ENCODE results near the gene LAMA5. TPM values are rescaled to one million over a fixed set of nuclear protein-coding genes. Genes with fewer than 3 reads are reported as not detected.

The LAMA5 gene
- total RNA-seq, 1 donor from 2014 or later, result 55.8 TPM

DNA sequence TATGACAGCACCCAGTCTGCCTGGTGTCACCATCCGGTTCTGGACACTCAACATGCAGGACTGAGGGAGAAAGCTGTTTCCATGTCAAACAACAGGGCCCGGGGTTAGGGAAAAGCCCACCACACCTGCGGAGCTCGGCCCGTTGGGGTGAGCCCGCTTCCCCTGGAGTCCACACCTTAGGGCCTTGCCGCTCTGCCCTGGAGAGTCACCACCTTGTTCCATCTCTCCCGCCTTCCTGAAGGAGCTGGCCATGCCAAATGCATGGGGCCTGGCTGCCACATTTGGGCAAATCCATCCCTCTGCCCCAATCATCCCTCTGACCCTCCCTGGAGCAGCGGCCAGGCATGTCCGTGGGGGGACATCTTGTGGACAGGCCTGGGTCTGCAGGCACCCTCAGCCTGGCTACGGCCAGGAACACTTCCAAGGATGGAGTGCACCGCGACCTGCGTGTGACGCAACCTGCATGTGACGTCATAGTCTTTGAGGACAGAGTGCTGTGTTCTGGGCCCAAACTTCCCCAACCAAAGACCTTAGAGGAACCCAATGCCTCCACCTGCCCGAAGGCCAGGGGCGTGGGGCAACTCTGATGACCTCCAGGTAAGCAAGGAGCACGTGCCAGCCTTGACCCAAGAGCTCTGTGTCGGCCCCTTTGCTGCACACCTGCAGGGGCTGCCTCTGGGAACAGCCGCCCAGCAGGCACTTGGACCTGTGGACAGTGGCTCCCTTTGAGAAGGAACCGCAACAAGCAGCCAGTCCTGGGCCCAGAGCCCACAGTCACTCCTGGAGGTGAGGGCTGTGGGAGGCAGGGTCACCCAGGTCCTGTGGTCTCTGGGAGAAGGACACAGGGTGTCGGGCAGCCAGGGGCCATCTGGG lies 38.2 kb upstream of the LAMA5 start:
- peak; percentile 68 for DNase-seq

DNA sequence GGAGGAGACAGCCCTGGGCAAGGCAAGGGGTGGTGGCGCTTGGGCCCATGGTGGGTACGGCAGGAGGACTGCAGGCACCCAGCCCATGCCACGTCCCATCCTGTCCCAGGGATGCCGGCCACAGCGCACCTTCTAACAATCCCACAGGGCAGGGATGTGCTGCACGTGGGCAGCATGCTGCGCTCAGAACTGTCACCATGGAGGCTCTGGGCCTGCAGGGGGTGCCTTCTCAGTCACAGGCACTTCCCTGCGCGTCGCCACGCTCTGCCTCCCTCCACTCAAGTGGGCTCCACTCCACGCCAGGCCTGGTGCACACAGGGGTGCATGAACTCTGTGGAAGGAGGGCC lies 37.6 kb upstream of the LAMA5 start:
- DNase-seq, result no peak

DNA sequence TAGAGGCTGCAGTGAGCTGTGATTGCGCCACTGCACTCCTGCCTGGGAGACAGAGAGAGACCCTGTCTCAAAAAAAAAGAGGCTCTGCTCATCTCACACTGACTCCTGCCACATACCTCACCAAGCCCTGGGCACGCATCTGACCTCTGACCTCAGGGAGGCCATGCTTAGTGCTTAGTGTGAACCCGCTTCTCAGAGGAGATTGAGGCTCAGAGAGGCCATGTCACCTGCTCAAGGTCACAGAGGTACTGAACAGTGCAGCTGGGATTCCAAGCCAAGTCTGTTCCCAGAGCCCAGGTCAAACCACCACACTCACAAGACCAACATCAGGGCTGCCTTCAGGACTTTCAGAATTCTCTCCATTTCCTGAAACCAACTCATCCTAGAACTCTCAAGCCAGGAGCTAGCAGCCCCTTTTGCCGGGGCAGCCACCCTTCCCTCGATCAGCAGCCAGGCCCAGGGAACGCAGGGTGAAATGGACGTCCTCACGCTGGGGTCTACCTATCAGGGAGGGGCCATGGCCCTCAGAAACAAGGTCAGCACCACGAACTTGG lies 37.1 kb upstream of the LAMA5 start:
- DNase-seq, result no peak

DNA sequence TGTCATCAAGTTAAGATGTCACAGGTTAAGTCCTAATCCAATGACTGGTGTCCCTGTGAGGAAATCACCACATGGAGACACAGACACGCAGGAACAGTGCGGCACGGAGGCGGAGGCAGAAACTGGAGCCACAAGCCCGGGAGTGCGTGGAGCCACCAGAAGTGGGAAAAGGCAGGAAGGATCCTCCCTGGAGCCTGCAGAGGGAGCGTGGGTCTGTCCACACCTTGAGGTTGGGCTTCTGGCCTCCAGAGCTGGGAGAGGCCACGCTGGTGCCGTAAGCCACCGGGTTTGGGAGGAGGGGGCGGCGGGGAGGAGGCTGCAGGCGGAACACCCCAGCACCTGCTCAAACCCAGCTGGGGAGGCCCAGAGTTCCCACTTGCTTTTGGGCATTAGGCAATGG lies 36.2 kb upstream of the LAMA5 start:
- no peak for DNase-seq

GRCh38 chr20:62402456-62403150 lies 35.5 kb upstream of the LAMA5 start:
- no peak for DNase-seq

DNA sequence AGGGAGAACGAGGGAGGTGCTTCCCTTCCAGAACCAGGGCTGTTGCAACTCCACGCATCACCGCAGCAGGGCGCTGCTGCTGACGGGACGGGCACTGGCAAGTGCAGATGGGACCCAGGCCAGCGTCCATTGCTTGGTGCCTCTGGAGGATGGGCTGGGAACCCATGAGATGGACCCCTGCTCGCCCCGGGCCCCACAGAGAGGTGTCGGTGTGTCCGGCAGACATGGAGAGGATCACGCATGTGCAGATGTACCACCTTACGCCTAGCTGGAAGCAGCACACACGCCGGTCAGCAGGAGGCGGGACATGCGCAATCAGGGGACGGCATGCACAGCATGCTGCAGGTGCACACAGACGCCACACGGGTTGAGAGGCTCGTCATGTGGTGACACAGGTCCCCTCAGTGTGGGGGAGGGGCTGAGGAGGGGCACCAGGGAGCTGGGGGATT lies 34.2 kb upstream of the LAMA5 start:
- no peak for DNase-seq

- DNase-seq, result no peak
Observed at GRCh38 chr20:62400541-62400940, 33.4 kb upstream of the LAMA5 start.

- no peak for DNase-seq
Observed at GRCh38 chr20:62400021-62400420, 32.9 kb upstream of the LAMA5 start.

DNA sequence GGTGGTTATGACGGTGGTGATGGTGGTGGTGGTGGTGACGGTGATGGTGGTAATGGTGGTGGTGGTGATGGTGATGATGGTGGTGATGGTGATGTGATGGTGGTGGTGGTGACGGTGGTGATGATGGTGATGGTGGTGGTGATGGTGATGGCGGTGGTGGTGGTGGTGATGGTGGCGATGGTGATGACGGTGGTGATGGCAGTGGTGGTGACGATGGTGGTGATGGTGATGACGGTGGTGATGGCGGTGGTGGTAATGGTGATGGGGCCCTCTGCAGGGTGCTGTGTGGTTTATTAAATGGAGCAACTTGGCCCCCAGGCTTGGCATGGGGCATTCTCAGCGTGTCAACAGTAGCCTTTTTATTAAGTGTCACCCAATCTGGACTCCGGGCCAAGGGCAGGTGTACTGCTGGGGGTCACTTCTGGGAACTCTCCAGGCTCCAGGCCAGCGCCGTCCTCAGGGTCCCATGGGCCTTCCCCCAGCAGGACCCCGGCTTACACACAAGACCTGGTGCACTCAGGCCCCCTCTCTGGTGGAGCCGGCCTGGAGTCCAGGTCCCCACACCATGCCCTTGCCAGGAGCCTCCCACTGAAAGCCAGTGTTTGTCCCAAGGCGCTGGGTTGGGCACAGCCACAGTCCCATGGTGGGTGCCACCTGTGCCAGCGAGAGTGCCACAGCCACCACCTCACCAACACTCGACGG lies 31.2 kb upstream of the LAMA5 start:
- no peak for DNase-seq

- DNase-seq, result peak; percentile 51
Observed at GRCh38 chr20:62396367-62397239, 29.5 kb upstream of the LAMA5 start.

DNA sequence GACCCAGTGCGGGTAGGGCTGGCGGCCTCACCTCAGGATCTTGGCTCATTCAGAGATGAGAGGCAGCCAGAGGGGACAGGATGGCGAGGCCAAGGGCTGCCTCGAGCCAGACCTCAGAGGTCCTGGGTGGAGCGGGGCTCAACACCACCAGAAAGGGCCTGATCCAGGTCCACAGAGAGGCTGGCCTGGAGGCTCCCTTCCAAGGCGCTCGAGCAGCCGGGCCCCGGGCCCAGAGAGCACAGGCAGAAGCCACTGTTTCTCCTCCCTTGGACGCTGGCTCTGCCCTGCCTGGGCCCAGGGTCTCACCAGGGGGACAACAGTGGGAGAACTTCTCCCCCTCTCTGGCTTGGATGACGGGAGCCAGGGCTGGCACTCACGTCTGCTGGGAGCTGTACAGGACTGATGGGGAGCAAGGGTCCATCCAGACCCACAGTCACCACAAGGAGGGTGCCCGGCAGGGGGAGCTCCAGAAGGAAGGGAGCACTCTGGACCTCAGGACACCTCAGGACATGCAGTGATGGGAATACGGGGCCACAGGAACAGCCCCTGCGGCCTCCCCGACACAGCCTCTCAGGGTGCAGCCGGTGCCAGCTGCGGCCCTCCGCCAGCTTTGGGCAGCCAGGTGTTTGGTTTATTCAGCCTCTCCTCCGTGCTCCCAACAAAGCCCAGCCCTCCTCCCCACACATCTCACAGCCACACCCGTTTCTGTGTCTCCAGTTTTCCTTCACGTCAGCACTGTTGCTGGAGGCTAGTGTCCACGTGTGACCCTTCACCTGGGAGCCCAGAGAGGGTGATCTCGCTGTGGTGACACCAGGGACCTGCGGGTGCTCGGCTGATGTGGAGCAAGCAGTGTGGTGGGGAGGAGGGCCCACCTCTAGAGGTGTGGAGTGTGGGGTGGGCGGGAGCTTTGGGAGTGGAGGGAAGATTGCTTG lies 28.5 kb upstream of the LAMA5 start:
- no peak for DNase-seq

DNA sequence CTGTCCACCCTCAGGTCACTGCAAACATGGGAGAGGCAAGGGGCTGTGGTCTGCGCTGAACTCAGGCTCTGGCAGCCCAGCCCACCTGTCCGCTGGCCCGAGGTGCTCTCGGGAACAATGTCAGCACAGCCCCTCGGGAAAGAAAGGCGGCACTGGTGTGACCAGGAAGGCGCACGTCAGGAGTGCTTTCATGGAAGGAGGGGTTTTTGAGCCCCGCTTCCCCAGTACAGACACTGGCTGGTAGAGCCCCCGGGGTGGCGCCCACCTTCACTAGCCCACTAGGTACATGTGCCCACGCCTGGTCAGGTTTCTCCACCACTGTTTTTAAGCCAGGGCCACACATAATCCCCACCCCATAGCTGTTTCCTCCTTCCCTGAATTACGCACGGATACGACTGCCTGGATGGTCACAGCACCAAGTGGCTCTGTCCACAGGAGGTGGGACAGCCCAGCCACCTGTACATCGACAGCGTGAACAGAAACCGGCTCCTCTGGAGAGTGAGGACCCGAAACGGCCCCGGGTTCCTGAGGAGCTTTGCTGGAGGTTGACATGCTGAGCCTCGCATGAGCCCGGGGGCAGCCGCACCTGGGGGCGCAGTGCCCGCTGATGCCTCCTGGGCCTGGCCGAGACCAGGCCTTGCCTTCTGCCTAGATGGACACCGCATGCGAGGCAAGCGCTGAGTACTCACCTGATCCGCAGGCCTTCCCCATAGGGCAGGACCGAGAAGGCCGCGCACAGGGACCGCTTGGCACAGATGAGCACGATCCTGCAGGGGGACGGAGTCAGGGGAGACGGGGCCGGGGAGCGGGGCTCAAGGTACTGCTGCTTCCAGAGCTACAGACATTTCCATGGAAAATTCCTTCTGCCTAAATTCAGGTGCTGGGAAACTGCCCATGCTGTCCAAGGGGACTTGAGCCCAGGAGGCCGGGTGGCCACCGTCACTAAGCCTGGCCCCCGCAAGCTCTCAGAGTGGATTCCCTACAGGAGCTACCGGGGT lies 27.4 kb upstream of the LAMA5 start:
- DNase-seq, result no peak

GRCh38 chr20:62393830-62394229 lies 26.7 kb upstream of the LAMA5 start:
- no peak for DNase-seq

- no peak for DNase-seq
Observed at GRCh38 chr20:62393335-62393665, 26.2 kb upstream of the LAMA5 start.

- DNase-seq, result no peak
Observed at GRCh38 chr20:62392621-62393334, 25.7 kb upstream of the LAMA5 start.

GRCh38 chr20:62392077-62392418 lies 24.9 kb upstream of the LAMA5 start:
- DNase-seq, result no peak

DNA sequence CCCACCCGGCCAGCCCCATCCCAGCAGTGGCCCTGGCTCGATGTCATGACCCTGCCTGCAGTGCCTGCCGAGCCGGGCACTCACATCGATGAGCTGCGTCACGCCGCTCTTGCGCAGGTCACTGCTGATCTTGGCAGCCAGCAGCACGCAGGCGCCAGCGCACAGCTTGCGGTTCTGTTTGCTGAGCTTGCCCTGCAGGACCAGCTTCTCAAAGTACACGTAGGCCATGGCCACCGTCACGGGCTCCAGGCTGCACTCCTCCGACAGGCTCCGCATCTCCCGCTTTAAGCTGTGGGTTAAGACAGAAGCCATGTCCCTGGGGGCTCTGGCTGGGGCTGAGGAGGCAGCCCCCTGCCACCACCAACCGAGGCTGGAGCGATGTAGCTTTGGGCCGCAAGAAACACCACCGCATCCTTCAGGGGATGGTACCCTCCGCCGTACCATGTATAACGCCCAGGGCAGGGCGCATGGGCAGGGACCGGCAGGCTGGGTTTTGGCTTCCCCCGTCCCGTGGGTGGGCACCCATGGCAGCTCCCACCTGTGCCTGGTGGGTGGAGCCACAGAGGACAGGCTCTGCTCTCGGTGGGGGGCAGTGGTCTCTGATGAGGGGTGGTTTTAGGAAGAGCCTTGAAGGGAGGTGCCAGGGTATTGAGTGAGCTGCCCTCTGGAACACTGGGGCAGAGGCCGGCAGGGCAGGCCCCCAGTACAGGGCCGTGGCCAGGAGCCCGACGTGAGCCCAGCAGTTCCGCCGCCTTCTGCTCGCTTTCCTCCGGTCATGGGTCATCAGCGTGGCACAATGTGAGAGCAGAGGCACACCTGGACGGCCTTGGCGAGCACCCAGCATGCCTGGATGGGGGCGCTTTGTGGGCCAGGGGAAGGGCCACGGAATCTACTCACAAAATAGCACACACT lies 24.3 kb upstream of the LAMA5 start:
- DNase-seq, result no peak

Data from dermis blood vessel endothelial cell (primary cell).